IMR-90 (cell line): Measurements from ENCODE around the gene PIPOX. TPM values are rescaled to one million over a fixed set of nuclear protein-coding genes. Genes with fewer than 3 reads are reported as not detected.

Experiments used
- ATAC-seq: fragments of 200-7000 bp; cut with Tn5 transposase; 2 replicates; pipeline ENCODE4 v1.9.1; 2020; ENCODE audit warnings: low read depth, mild to moderate bottlenecking, moderate library complexity
- BruUV-seq: library from RNA; stranded (reverse); fragments of 400-500 nt; replicated peaks from 2 replicates; lab custom pipeline; 2021; lab: Mats Ljungman, UMichigan
- CTCF ChIA-PET: fragments of 300-600 bp; formaldehyde crosslinking; extraction: SDS; loops from one replicate; lab custom pipeline; 2021; ENCODE audit warnings: antibody characterized with exemption; lab: Yijun Ruan, JAX
- POLR2A ChIA-PET: fragments of 300-600 bp; sonication (Branson Sonifier 250); formaldehyde crosslinking; loops from one replicate; lab custom pipeline; 2022; ENCODE audit warnings: antibody characterized with exemption; ENCODE audit not compliant: unreplicated experiment; lab: Charles Lee
- DNase-seq: peaks from one replicate; pipeline ENCODE4 v3.0.0; 2013
- H2AFZ ChIP-seq: replicated peaks from 2 replicates; pipeline ENCODE3; 2013; ENCODE audit warnings: low read length, mild to moderate bottlenecking; ENCODE audit not compliant: poor library complexity
- H2AK5ac ChIP-seq: 2 replicates; pipeline ENCODE4 v1.6.1; 2013; ENCODE audit warnings: low read depth, low read length, inconsistent platforms
- H2AK9ac ChIP-seq: replicated peaks from 2 replicates; pipeline ENCODE3; 2013; ENCODE audit warnings: mild to moderate bottlenecking, low read depth, low read length, moderate library complexity; ENCODE audit not compliant: poor library complexity
- H2BK120ac ChIP-seq: 2 replicates; pipeline ENCODE4 v1.6.1; 2013; ENCODE audit warnings: low read depth, low read length, inconsistent platforms
- H2BK15ac ChIP-seq: 3 replicates; pipeline ENCODE4 v1.6.1; 2013; ENCODE audit warnings: low read depth, low read length, inconsistent platforms
- H2BK20ac ChIP-seq: 2 replicates; pipeline ENCODE4 v1.6.1; 2013; ENCODE audit warnings: low read depth, mild to moderate bottlenecking, inconsistent platforms, low read length, moderate library complexity
- H2BK5ac ChIP-seq: 2 replicates; pipeline ENCODE4 v1.6.1; 2013; ENCODE audit warnings: mild to moderate bottlenecking, low read depth, low read length, inconsistent platforms; ENCODE audit not compliant: poor library complexity, severe bottlenecking
- H3K14ac ChIP-seq: replicated peaks from 2 replicates; pipeline ENCODE4 v1.6.1; 2013; ENCODE audit warnings: low read depth, low read length, inconsistent platforms
- H3K18ac ChIP-seq: 2 replicates; pipeline ENCODE4 v1.6.1; 2013; ENCODE audit warnings: low read depth, low read length, control low read depth
- H3K23ac ChIP-seq: 2 replicates; pipeline ENCODE4 v1.6.1; 2013; ENCODE audit warnings: low read depth, low read length, inconsistent platforms
- H3K27ac ChIP-seq: 2 replicates; pipeline ENCODE4 v1.5.1; 2013; ENCODE audit warnings: mild to moderate bottlenecking, control low read depth, low read length; ENCODE audit not compliant: insufficient read depth
- H3K27me3 ChIP-seq: 2 replicates; pipeline ENCODE4 v1.6.1; 2013; ENCODE audit warnings: low read length; ENCODE audit not compliant: control insufficient read depth, insufficient read depth
- H3K36me3 ChIP-seq: 2 replicates; pipeline ENCODE4 v1.6.1; 2013; ENCODE audit warnings: low read length, mixed read lengths; ENCODE audit not compliant: control insufficient read depth, insufficient read depth
- H3K4ac ChIP-seq: 2 replicates; pipeline ENCODE4 v1.6.1; 2013; ENCODE audit warnings: low read depth, low read length, inconsistent platforms
- H3K4me1 ChIP-seq: 2 replicates; pipeline ENCODE4 v1.6.1; 2013; ENCODE audit warnings: low read length, mixed read lengths; ENCODE audit not compliant: control insufficient read depth, insufficient read depth
- H3K4me2 ChIP-seq: 2 replicates; pipeline ENCODE4 v1.6.1; 2013; ENCODE audit warnings: low read depth, mild to moderate bottlenecking, control low read depth, low read length, moderate library complexity
- H3K4me3 ChIP-seq: 2 replicates; pipeline ENCODE4 v1.5.1; 2013; ENCODE audit warnings: low read depth, mild to moderate bottlenecking, control low read depth, low read length, moderate library complexity; ENCODE audit not compliant: insufficient read depth
- H3K56ac ChIP-seq: 2 replicates; pipeline ENCODE4 v1.6.1; 2013; ENCODE audit warnings: low read length, inconsistent platforms; ENCODE audit not compliant: insufficient read depth; ENCODE audit errors: extremely low read depth
- H3K79me1 ChIP-seq, 2 experiments: 2 replicates each; pipeline ENCODE4 v1.6.1; 2013; ENCODE audit warnings: low read length in 2 of 2, inconsistent platforms in 1 of 2, low read depth in 1 of 2
- H3K9ac ChIP-seq: 2 replicates; pipeline ENCODE4 v1.6.1; 2013; ENCODE audit warnings: low read depth, low read length, control low read depth
- H3K9me1 ChIP-seq: 2 replicates; pipeline ENCODE4 v1.6.1; 2013; ENCODE audit warnings: low read length, inconsistent platforms; ENCODE audit not compliant: insufficient read depth
- H3K9me3 ChIP-seq: 2 replicates; pipeline ENCODE4 v1.6.1; 2013; ENCODE audit warnings: low read length; ENCODE audit not compliant: control insufficient read depth, insufficient read depth
- H4K20me1 ChIP-seq: 2 replicates; pipeline ENCODE4 v1.6.1; 2013; ENCODE audit warnings: low read length, inconsistent platforms; ENCODE audit not compliant: insufficient read depth
- H4K5ac ChIP-seq: 2 replicates; pipeline ENCODE4 v1.6.1; 2013; ENCODE audit warnings: mild to moderate bottlenecking, low read depth, low read length, control low read depth
- H4K8ac ChIP-seq, 2 experiments: 2 replicates each; pipeline ENCODE4 v1.6.1; 2013; ENCODE audit warnings: low read depth in 2 of 2, low read length in 2 of 2, control low read depth in 1 of 2, inconsistent platforms in 1 of 2
- H4K91ac ChIP-seq: 2 replicates; pipeline ENCODE4 v1.6.1; 2013; ENCODE audit warnings: low read depth, low read length, inconsistent platforms; ENCODE audit not compliant: insufficient read depth
- MAFK ChIP-seq: IDR thresholded peaks from 2 replicates; pipeline ENCODE4 v1.6.1; 2012; ENCODE audit warnings: low read depth, low read length, improper control_type of control experiment
- WGBS, 2 experiments: methylation state at CpG; one replicate each; pipeline versions ENCODE4 v1.1.5 to v1.1.7; 2013; ENCODE audit warnings: missing lambda C conversion rate in 2 of 2; ENCODE audit not compliant: insufficient read length in 1 of 2; ENCODE audit errors: extremely low coverage in 2 of 2; 5-methylcytosine and 5-hydroxymethylcytosine counted together
- dilution Hi-C: fragments of 300-500 bp; cut with HindIII; formaldehyde crosslinking; loops from one replicate; pipeline ENCODE4 v1.14.3; 2018; ENCODE audit warnings: low sequenced_read_pairs; ENCODE audit not compliant: unreplicated experiment
- in situ Hi-C: fragments of 300-500 bp; cut with MboI; formaldehyde crosslinking; loops from 3 replicates; pipeline ENCODE4 v1.14.3; 2019; ENCODE audit warnings: low sequenced_read_pairs, inconsistent platforms, mixed read lengths
- intact Hi-C: fragments of 100-400 bp; cut with micrococcal nuclease; formaldehyde crosslinking; loops from 2 replicates; pipeline ENCODE4 v1.10.0; 2022
- polyA plus RNA-seq, 3 experiments: library from polyadenylated mRNA; depleted of rRNA; stranded (reverse); fragments of >200 nt; gene quantifications; 2 replicates each; pipeline ENCODE4 v1.2.3, GENCODE V29; 2012; ENCODE audit warnings: low replicate concordance in 1 of 3
- total RNA-seq: library from RNA; depleted of rRNA; stranded (reverse); fragments of >200 nt; gene quantifications from 2 replicates; pipeline ENCODE4 v1.2.3, GENCODE V29; 2012

Gene PIPOX
- total and polyA plus RNA-seq, 2 of the 4 experiments (the other 2 are of a cell fraction) = 0.43 to 1.3 TPM

DNA sequence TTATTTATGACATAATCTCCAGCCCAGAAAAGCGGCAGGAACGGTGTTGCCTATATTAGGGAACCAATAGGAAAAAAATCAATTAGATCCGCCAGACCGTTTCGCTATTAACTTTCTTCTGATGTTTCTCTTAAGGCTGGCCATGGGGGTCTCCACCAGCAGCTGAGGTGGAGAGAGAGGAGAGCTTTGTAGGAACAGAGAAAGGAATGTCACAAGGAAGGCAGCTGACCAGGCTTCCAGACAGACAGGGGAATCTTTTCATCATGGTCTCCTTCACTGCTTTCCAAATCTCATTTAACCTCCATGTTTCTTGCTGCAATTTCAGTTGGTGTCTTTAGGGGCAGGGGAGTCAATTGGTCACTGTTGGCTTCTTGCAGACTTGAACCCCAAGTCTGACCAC lies 28.2 kb upstream of the PIPOX start:
- no peaks in the 10 kb centered on the region for H3K4me1 ChIP-seq
- no peaks in the 10 kb centered on the region for H3K9me1 ChIP-seq
- no peak overlapping the region for H2AK9ac ChIP-seq
- no peak overlapping the region for H3K27ac ChIP-seq
- no peak overlapping the region for H2BK20ac ChIP-seq
- no peak overlapping the region for H4K8ac ChIP-seq
- no peak overlapping the region for H3K18ac ChIP-seq
- H3K36me3 ChIP-seq = no peaks in the 10 kb centered on the region
- H3K4me2 ChIP-seq = no peak overlapping the region
- no peak overlapping the region for H3K14ac ChIP-seq
- dilution Hi-C loops = no loop called here
- no peak overlapping the region for H3K56ac ChIP-seq
- H3K79me1 ChIP-seq = no peaks in the 10 kb centered on the region
- no peaks in the 10 kb centered on the region for H3K9me3 ChIP-seq
- H3K9ac ChIP-seq = no peak overlapping the region
- no peak overlapping the region for H4K91ac ChIP-seq
- TF ChIP-seq MAFK = no peak
- WGBS, 2 experiments = 93% methylated on average over 3 of the region's 5 CpGs; no CpG with 5 or more reads in 1 of the 2 experiments
- ATAC-seq (no peak), DNase-seq (no peak)
- no peak overlapping the region for H2BK5ac ChIP-seq
- intact Hi-C loops = no loop called here
- H4K20me1 ChIP-seq = peaks cover 4% of the 10 kb centered on the region; the same call in 1 of the 2 replicates
- CTCF ChIA-PET = no interaction called here
- H4K5ac ChIP-seq = no peak overlapping the region
- no peak overlapping the region for H2AFZ ChIP-seq
- no peak overlapping the region for H2BK15ac ChIP-seq
- no peak overlapping the region for H3K23ac ChIP-seq
- H3K4ac ChIP-seq = no peak overlapping the region
- in situ Hi-C loops = no loop called here
- POLR2A ChIA-PET = no interaction called here
- no TSS peak for BruUV-seq
- no peak overlapping the region for H3K4me3 ChIP-seq
- H3K27me3 ChIP-seq = peaks cover 81% of the 10 kb centered on the region
- H2AK5ac ChIP-seq = no peak overlapping the region
- H2BK120ac ChIP-seq = no peak overlapping the region
